Prostate gland (tissue), 2 donors: ENCODE results near the gene GPR3. TPM values are rescaled to one million over a fixed set of nuclear protein-coding genes. Genes with fewer than 3 reads are reported as not detected.

Experiments used
- DNase-seq: peaks from one replicate; pipeline ENCODE4 v3.0.0-alpha.2; 2019; ENCODE audit warnings: low spot score
- H3K27ac ChIP-seq, 2 donors: fragments of 200-600 bp; sonication (generic); 2 replicates each; pipeline ENCODE4 v1.5.1; 2017 to 2019
- H3K27me3 ChIP-seq: fragments of 200-600 bp; sonication (generic); replicated peaks from 2 replicates; pipeline ENCODE4 v1.5.1; 2019; ENCODE audit not compliant: insufficient read depth
- H3K36me3 ChIP-seq, 2 donors: fragments of 200-600 bp; sonication (generic); 1 replicate in 1 of 2; 2 replicates in 1 of 2; pipeline versions ENCODE4 v1.5.1 to v1.8.1; 2017 to 2019
- H3K4me1 ChIP-seq: fragments of 200-600 bp; sonication (generic); replicated peaks from 2 replicates; pipeline ENCODE4 v1.5.1; 2019
- H3K4me3 ChIP-seq, 2 donors: fragments of 200-600 bp; sonication (generic); 2 replicates each; pipeline ENCODE4 v1.5.1; 2017 to 2019
- H3K9me3 ChIP-seq: fragments of 200-600 bp; sonication (generic); 2 replicates; pipeline ENCODE4 v1.5.1; 2017
- CTCF ChIP-seq, 4 experiments: fragments of 200-600 bp in 2 of 4; fragments of 450-650 bp in 2 of 4; sonication (generic) in 2 of 4; IDR thresholded peaks; 1 replicate in 3 of 4; 2 replicates in 1 of 4; pipeline ENCODE4 v1.5.1; 2016 to 2019; ENCODE audit warnings: antibody characterized with exemption in 4 of 4, mild to moderate bottlenecking in 2 of 4, moderate library complexity in 2 of 4
- POLR2A ChIP-seq: fragments of 450-650 bp; IDR thresholded peaks from one replicate; pipeline ENCODE4 v1.6.1; 2016; ENCODE audit warnings: antibody characterized with exemption, mild to moderate bottlenecking
- POLR2AphosphoS5 ChIP-seq: sonication (generic); formaldehyde crosslinking; IDR thresholded peaks from one replicate; pipeline ENCODE4 v1.6.1; 2017; ENCODE audit warnings: antibody characterized with exemption
- WGBS: methylation state at CpG from one replicate; pipeline ENCODE4 v1.1.5; 2018; 5-methylcytosine and 5-hydroxymethylcytosine counted together
- intact Hi-C: fragments of 100-400 bp; cut with DNase I; formaldehyde crosslinking; loops from one replicate; pipeline ENCODE4 v1.14.2; 2022
- total RNA-seq, 2 donors: library from RNA; depleted of rRNA; stranded (reverse); fragments of >200 nt; gene quantifications; one replicate each; pipeline ENCODE4 v1.1.0, GENCODE V29; 2016

GPR3 gene
- total RNA-seq, 2 donors from 2014 or later, result 0.14 to 0.57 TPM

- peaks cover 2% of the 10 kb centered on the region for H3K4me1 ChIP-seq
- H3K4me3 ChIP-seq, result no peak overlapping the region
- H3K36me3 ChIP-seq, result no peaks in the 10 kb centered on the region
- WGBS, result 55% methylated on average over 12 of the region's 12 CpGs
- intact Hi-C loops, result no loop called here
- no peak for TF ChIP-seq POLR2A
- peak; percentile 29 for TF ChIP-seq POLR2AphosphoS5
- peak; percentile 47 for DNase-seq
- H3K27ac ChIP-seq, result peak overlapping the region in 1 of 2 donors; percentile 48
- H3K27me3 ChIP-seq, result no peaks in the 10 kb centered on the region
- no peaks in the 10 kb centered on the region for H3K9me3 ChIP-seq
These were observed 14.5 kb upstream of the GPR3 start for GRCh38 chr1:27377760-27378495.

GRCh38 chr1:27379564-27380122, 12.8 kb upstream of the GPR3 start:
- H3K36me3 ChIP-seq, result no peaks in the 10 kb centered on the region
- peaks cover 4% of the 10 kb centered on the region for H3K4me1 ChIP-seq
- 49% methylated on average over 11 of the region's 11 CpGs for WGBS
- TF ChIP-seq POLR2A (no peak), POLR2AphosphoS5 (peak; percentile 46), CTCF (IDR thresholded peaks at IDR 0.05) (no peak)
- peak; percentile 52 for DNase-seq
- no peaks in the 10 kb centered on the region for H3K9me3 ChIP-seq
- intact Hi-C loops, result loop anchor here (10.0 kb wide), 1 partner anchor 275 kb away; no protein-coding TSS in a partner anchor
- H3K27ac ChIP-seq, result peak overlapping the region; percentile 4 to 48
- H3K27me3 ChIP-seq, result no peaks in the 10 kb centered on the region
- no peak overlapping the region for H3K4me3 ChIP-seq

GRCh38 chr1:27380224-27380623, 12.2 kb upstream of the GPR3 start:
- intact Hi-C loops, result loop anchor here (10.0 kb wide), 1 partner anchor 275 kb away; no protein-coding TSS in a partner anchor
- Histone ChIP-seq H3K9me3 (no peaks in the 10 kb centered on the region), H3K27me3 (no peaks in the 10 kb centered on the region), H3K4me3 (no peak overlapping the region), H3K4me1 (peaks cover 4% of the 10 kb centered on the region), H3K36me3 (no peaks in the 10 kb centered on the region), H3K27ac (peak overlapping the region; percentile 4 to 48)
- TF ChIP-seq POLR2AphosphoS5 (no peak), POLR2A (no peak)
- no peak for DNase-seq
- WGBS, result 83% methylated on average over 4 of the region's 4 CpGs

GRCh38 chr1:27380766-27381733, 11.4 kb upstream of the GPR3 start:
- Histone ChIP-seq H3K27ac (peak overlapping the region in 1 of 2 donors; percentile 48), H3K4me3 (no peak overlapping the region), H3K36me3 (no peaks in the 10 kb centered on the region), H3K4me1 (peaks cover 4% of the 10 kb centered on the region), H3K27me3 (no peaks in the 10 kb centered on the region), H3K9me3 (no peaks in the 10 kb centered on the region)
- 71% methylated on average over 12 of the region's 12 CpGs for WGBS
- intact Hi-C loops, result loop anchor here (10.0 kb wide), 1 partner anchor 276 kb away; no protein-coding TSS in a partner anchor
- TF ChIP-seq POLR2AphosphoS5 (no peak), CTCF (IDR thresholded peaks at IDR 0.05) (no peak), POLR2A (no peak)
- no peak for DNase-seq

GRCh38 chr1:27381969-27382762, 10.3 kb upstream of the GPR3 start:
- Histone ChIP-seq H3K4me1 (peaks cover 4% of the 10 kb centered on the region), H3K27ac (no peak overlapping the region), H3K27me3 (no peaks in the 10 kb centered on the region), H3K9me3 (no peaks in the 10 kb centered on the region), H3K36me3 (no peaks in the 10 kb centered on the region), H3K4me3 (no peak overlapping the region)
- intact Hi-C loops, result loop anchor here (10.0 kb wide), 1 partner anchor 277 kb away; no protein-coding TSS in a partner anchor
- no peak for DNase-seq
- TF ChIP-seq CTCF (IDR thresholded peaks at IDR 0.05), result no peak
- TF ChIP-seq POLR2A, result no peak
- no peak for TF ChIP-seq POLR2AphosphoS5
- WGBS, result 65% methylated on average over 18 of the region's 18 CpGs
